CD4-positive, alpha-beta T cell (primary cell): ENCODE data around the gene PRPF8. TPM values are rescaled to one million over a fixed set of nuclear protein-coding genes. Genes with fewer than 3 reads are reported as not detected.

Source experiments
- ATAC-seq: fragments of 200-7000 bp; cut with Tn5 transposase; one replicate; pipeline ENCODE4 v1.10.0; 2022; ENCODE audit warnings: mild to moderate bottlenecking; ENCODE audit not compliant: poor library complexity
- CTCF ChIA-PET: fragments of 350-600 bp; sonication (Branson Sonifier 250); formaldehyde crosslinking; loops from one replicate; lab custom pipeline; 2021; ENCODE audit warnings: antibody characterized with exemption, inconsistent platforms; lab: Charles Lee
- POLR2A ChIA-PET: fragments of 350-600 bp; sonication (Branson Sonifier 250); formaldehyde crosslinking; loops from one replicate; lab custom pipeline; 2021; ENCODE audit warnings: antibody characterized with exemption, inconsistent platforms; lab: Charles Lee
- DNase-seq, 14 experiments: peaks; one replicate each; pipeline ENCODE4 v3.0.0-alpha.2; 2013 to 2020; ENCODE audit warnings: mixed read lengths in 2 of 14
- H3K27ac ChIP-seq, 2 donors: one replicate each; pipeline versions ENCODE4 v1.5.1 to v1.7.0; 2013; ENCODE audit warnings: low read length in 2 of 2, low read depth in 1 of 2, mild to moderate bottlenecking in 1 of 2
- H3K27me3 ChIP-seq, 2 experiments: 1 replicate in 1 of 2; 2 replicates in 1 of 2; pipeline versions ENCODE4 v1.6.1 to v1.7.0; 2013; ENCODE audit warnings: low read length in 2 of 2, control low read depth in 1 of 2, mild to moderate bottlenecking in 1 of 2, moderate library complexity in 1 of 2; ENCODE audit not compliant: insufficient read depth in 2 of 2, control insufficient read depth in 1 of 2
- H3K36me3 ChIP-seq: one replicate; pipeline ENCODE4 v1.6.1; 2013; ENCODE audit warnings: low read length, control low read depth; ENCODE audit not compliant: insufficient read depth
- H3K4me1 ChIP-seq: one replicate; pipeline ENCODE4 v1.6.1; 2013; ENCODE audit warnings: low read length, control low read depth; ENCODE audit not compliant: insufficient read depth
- H3K4me3 ChIP-seq: one replicate; pipeline ENCODE4 v1.5.1; 2013; ENCODE audit warnings: mild to moderate bottlenecking, low read length, moderate library complexity
- H3K9me3 ChIP-seq, 2 experiments: 1 replicate in 1 of 2; 2 replicates in 1 of 2; pipeline versions ENCODE4 v1.6.1 to v1.7.0; 2013; ENCODE audit warnings: low read length in 2 of 2, mild to moderate bottlenecking in 2 of 2, control low read depth in 1 of 2, moderate library complexity in 1 of 2; ENCODE audit not compliant: control insufficient read depth in 1 of 2, insufficient read depth in 1 of 2
- H3K27ac Mint-ChIP-seq: one replicate; pipeline ENCODE4 v1.8.0; 2020; ENCODE audit warnings: mixed read lengths
- H3K27me3 Mint-ChIP-seq: one replicate; pipeline ENCODE4 v1.8.0; 2021; ENCODE audit warnings: mixed read lengths
- H3K36me3 Mint-ChIP-seq: one replicate; pipeline ENCODE4 v1.8.0; 2021; ENCODE audit warnings: low read depth, mixed read lengths
- H3K4me1 Mint-ChIP-seq: one replicate; pipeline ENCODE4 v1.8.0; 2021; ENCODE audit warnings: low read depth, mixed read lengths
- H3K4me3 Mint-ChIP-seq: one replicate; pipeline ENCODE4 v1.8.0; 2020; ENCODE audit warnings: mild to moderate bottlenecking, mixed read lengths
- H3K9me3 Mint-ChIP-seq: one replicate; pipeline ENCODE4 v1.8.0; 2020; ENCODE audit warnings: mixed read lengths
- CTCF ChIP-seq: fragments of 200-600 bp; IDR thresholded peaks from one replicate; pipeline ENCODE4 v1.8.0; 2022; ENCODE audit warnings: antibody characterized with exemption, mild to moderate bottlenecking
- intact Hi-C, 2 experiments: fragments of 100-400 bp; cut with DNase I in 1 of 2; cut with micrococcal nuclease in 1 of 2; formaldehyde crosslinking; loops; one replicate each; pipeline versions ENCODE4 v1.15.1 to v1.9.0; 2023 to 2025; cut with DNase I, micrococcal nuclease
- total RNA-seq, 174 experiments: library from RNA in 2 of 174; stranded (reverse) in 2 of 174; gene quantifications; one replicate each; pipeline ENCODE4 v1.2.3 and lab custom pipeline; 2021 to 2026

Gene PRPF8
- total RNA-seq, 2 experiments from 2014 or later: 550 to 572 TPM

- Histone ChIP-seq H3K27ac (no peak overlapping the region), H3K4me1 (peaks cover 75% of the 10 kb centered on the region), H3K4me3 (no peak overlapping the region), H3K27me3 (no peaks in the 10 kb centered on the region), H3K9me3 (no peaks in the 10 kb centered on the region), H3K36me3 (peaks cover 45% of the 10 kb centered on the region)
- Mint-ChIP-seq H3K4me1 (peaks cover 29% of the 10 kb centered on the region), H3K27ac (no peak overlapping the region), H3K36me3 (peaks cover 33% of the 10 kb centered on the region), H3K27me3 (no peaks in the 10 kb centered on the region), H3K9me3 (no peaks in the 10 kb centered on the region), H3K4me3 (no peak overlapping the region)
- ChIA-PET POLR2A (interaction anchor here (0.8 to 2.9 kb wide), 3 partner anchors 11 to 42 kb away, joined by 3 to 8 read pairs (median 4); no protein-coding TSS in a partner anchor), CTCF (interaction anchor here (1.1 kb wide), 1 partner anchor 16 kb away, joined by 3 read pairs; the partner anchor contains the start of gene SERPINF2)
- no peak for TF ChIP-seq CTCF
- no peak for ATAC-seq
- peak in 1 of 14 experiments; percentile 20 for DNase-seq
- intact Hi-C loops: loop anchor here in 1 of 2 experiments (10.0 kb wide), 1 partner anchor 558 kb away; no protein-coding TSS in a partner anchor
These were observed 42.1 kb upstream of the PRPF8 start for GRCh38 chr17:1726626-1727257.

- peaks cover 33% of the 10 kb centered on the region for H3K36me3 Mint-ChIP-seq
- Histone ChIP-seq H3K9me3 (no peaks in the 10 kb centered on the region), H3K27ac (no peak overlapping the region), H3K36me3 (peaks cover 38% of the 10 kb centered on the region), H3K4me1 (peaks cover 82% of the 10 kb centered on the region), H3K27me3 (no peaks in the 10 kb centered on the region), H3K4me3 (peak overlapping the region; percentile 59)
- H3K27me3 Mint-ChIP-seq: no peaks in the 10 kb centered on the region
- intact Hi-C loops: loop anchor here in 1 of 2 experiments (2.0 to 10.0 kb wide), 2 partner anchors 103 to 559 kb away; partner anchors contain the start of gene SMYD4
- POLR2A ChIA-PET: interaction anchor here (1.9 to 3.1 kb wide), 3 partner anchors 38 to 104 kb away, joined by 6 to 16 read pairs (median 8); partner anchors contain the start of genes RPA1 and SMYD4
- CTCF ChIA-PET: no interaction called here
- H3K9me3 Mint-ChIP-seq: no peaks in the 10 kb centered on the region
- no peak for TF ChIP-seq CTCF
- peaks cover 31% of the 10 kb centered on the region for H3K4me1 Mint-ChIP-seq
- peak in 1 of 14 experiments; percentile 30 for DNase-seq
- H3K4me3 Mint-ChIP-seq: peak overlapping the region; percentile 86
- peak overlapping the region; percentile 67 for H3K27ac Mint-ChIP-seq
- ATAC-seq: no peak
These were observed 41.2 kb upstream of the PRPF8 start for GRCh38 chr17:1725642-1726511.
